Activated T-helper 2 cell treated with anti-CD3 and anti-CD28 coated beads, Interferon-gamma antibody, Interleukin-2, Interleukin-4, amounts not matched to agents 10 μg/mL and 5 μg/mL and 100 μg/mL, durations not matched to agents 14 hours and 24 hours and 36 hours (primary cell): ENCODE results near the gene MRPL12. TPM values are rescaled to one million over a fixed set of nuclear protein-coding genes. Genes with fewer than 3 reads are reported as not detected.
A peak's percentile ranks its signal among the peaks of the same experiment; 100 is the strongest.

Experiments
- DNase-seq: peaks from one replicate; pipeline ENCODE4 v3.0.0; 2021; ENCODE audit warnings: low spot score
- H3K27ac Mint-ChIP-seq: one replicate; pipeline ENCODE4 v1.8.0; 2021; ENCODE audit warnings: mixed read lengths
- H3K27me3 Mint-ChIP-seq: one replicate; pipeline ENCODE4 v1.8.0; 2021; ENCODE audit warnings: low read depth, mixed read lengths
- H3K36me3 Mint-ChIP-seq: one replicate; pipeline ENCODE4 v1.8.0; 2021; ENCODE audit warnings: low read depth, mixed read lengths
- H3K4me1 Mint-ChIP-seq: one replicate; pipeline ENCODE4 v1.8.0; 2021; ENCODE audit warnings: low read depth, mixed read lengths
- H3K4me3 Mint-ChIP-seq: one replicate; pipeline ENCODE4 v1.8.0; 2021; ENCODE audit warnings: low read depth, mild to moderate bottlenecking, moderate library complexity, mixed read lengths
- H3K9me3 Mint-ChIP-seq: one replicate; pipeline ENCODE4 v1.8.0; 2021; ENCODE audit warnings: mixed read lengths
- intact Hi-C: fragments of 100-400 bp; cut with micrococcal nuclease; formaldehyde crosslinking; loops from one replicate; pipeline ENCODE4 v1.15.1; 2023
- total RNA-seq: library from RNA; stranded (reverse); gene quantifications from 2 replicates; pipeline ENCODE4 v1.2.3, GENCODE V29; 2022

Gene MRPL12
- total RNA-seq, 1 donor from 2014 or later: 179 TPM

DNA sequence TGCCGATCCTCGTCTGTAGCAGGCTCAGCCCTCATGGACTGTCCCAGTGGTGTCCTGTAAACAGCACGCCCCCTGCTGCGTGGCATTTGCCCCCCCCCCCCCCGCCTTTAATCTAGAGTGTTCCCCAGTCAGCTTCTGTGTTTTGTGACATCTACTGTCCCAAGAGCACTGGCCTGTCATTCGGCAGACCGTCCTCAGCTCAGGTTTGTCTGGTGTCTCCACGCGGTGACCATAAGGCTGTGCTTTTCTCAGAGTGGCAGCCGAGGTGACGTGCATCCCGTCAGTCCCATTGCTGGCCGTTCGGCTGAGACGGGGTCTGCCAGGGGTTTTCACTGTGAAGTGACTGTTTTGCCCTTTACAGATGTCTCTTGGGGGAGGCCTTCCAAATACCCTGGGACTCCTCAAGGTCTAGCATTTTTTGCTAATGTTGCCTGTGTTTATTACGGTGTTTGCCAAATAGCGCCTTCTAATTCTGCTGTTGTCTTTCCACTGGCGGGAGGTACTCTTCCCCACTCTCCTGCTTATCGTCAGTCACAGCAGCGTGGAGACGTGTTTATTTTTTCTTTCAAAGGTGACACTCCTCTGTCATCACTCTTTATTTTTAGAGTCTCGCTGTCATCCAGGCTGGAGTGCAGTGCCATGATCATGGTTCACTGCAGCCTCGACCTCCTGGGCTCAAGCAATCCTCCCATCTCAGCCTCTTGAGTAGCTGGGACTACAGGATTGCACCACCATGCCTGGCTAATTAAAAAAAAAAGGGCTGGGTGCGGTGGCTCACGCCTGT, 5.7 kb upstream of the MRPL12 start:
- H3K9me3 Mint-ChIP-seq: no peaks in the 10 kb centered on the region
- no peak overlapping the region for H3K27ac Mint-ChIP-seq
- no peak for DNase-seq
- intact Hi-C loops: no loop called here
- no peaks in the 10 kb centered on the region for H3K27me3 Mint-ChIP-seq
- peaks cover 9% of the 10 kb centered on the region for H3K4me1 Mint-ChIP-seq
- no peak overlapping the region for H3K4me3 Mint-ChIP-seq
- H3K36me3 Mint-ChIP-seq: peaks cover 55% of the 10 kb centered on the region

DNA sequence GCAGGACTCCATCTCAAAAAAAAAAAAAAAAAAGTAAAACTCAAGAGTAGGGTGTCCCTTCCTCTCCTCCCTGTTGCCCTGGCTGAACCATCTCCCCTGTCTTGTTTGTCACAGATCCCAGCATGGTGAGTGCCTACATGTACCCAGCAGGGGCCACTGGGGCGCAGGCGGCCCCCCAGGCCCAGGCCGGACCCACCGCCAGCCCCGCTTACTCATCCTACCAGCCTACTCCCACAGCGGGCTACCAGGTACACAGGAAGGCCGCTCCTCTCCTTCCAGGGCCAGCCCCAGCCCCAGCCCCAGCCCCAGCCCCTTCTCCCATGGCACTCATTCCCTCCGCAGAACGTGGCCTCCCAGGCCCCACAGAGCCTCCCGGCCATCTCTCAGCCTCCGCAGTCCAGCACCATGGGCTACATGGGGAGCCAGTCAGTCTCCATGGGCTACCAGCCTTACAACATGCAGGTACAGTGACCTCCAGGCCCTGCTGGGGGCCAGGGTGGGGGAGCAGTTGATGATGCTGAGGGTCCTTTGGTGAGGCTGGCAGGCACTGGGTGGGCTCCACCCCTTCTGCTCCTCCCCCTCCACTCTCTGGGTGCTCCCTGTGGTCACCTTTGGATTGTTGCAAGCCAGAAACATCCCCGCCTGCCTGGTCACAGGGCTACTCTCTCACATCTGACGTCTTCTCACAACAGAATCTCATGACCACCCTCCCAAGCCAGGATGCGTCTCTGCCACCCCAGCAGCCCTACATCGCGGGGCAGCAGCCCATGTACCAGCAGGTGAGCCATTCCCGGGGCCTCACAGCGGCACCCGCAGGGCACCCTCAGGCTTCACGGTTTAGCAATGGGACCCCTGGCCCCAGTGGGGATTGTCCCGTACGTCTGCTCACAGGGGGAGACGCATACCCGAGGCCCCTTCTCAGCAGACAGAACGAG, 2.5 kb upstream of the MRPL12 start:
- H3K27ac Mint-ChIP-seq: no peak overlapping the region
- H3K4me1 Mint-ChIP-seq: peaks cover 13% of the 10 kb centered on the region
- intact Hi-C loops: loop anchor here (5.0 kb wide), 1 partner anchor 33 kb away; the partner anchor contains the start of genes CCDC137 and OXLD1
- DNase-seq: no peak
- H3K9me3 Mint-ChIP-seq: no peaks in the 10 kb centered on the region
- H3K4me3 Mint-ChIP-seq: peak overlapping the region; percentile 26
- no peaks in the 10 kb centered on the region for H3K27me3 Mint-ChIP-seq
- H3K36me3 Mint-ChIP-seq: peaks cover 70% of the 10 kb centered on the region

DNA sequence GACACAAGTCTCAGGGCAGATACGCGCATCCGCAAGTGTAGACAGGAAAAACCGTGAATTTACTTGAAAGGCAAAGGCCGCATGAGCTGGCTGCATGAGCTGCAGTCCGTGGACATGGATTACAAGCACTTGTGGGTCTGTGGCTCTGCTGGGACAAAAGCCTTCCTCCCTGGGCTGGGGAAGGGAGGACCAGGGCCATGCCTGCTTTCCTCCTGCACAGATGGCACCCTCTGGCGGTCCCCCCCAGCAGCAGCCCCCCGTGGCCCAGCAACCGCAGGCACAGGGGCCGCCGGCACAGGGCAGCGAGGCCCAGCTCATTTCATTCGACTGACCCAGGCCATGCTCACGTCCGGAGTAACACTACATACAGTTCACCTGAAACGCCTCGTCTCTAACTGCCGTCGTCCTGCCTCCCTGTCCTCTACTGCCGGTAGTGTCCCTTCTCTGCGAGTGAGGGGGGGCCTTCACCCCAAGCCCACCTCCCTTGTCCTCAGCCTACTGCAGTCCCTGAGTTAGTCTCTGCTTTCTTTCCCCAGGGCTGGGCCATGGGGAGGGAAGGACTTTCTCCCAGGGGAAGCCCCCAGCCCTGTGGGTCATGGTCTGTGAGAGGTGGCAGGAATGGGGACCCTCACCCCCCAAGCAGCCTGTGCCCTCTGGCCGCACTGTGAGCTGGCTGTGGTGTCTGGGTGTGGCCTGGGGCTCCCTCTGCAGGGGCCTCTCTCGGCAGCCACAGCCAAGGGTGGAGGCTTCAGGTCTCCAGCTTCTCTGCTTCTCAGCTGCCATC, 1.7 kb upstream of the MRPL12 start:
- peak overlapping the region; percentile 98 for H3K4me3 Mint-ChIP-seq
- peaks cover 13% of the 10 kb centered on the region for H3K4me1 Mint-ChIP-seq
- no peaks in the 10 kb centered on the region for H3K9me3 Mint-ChIP-seq
- peak overlapping the region; percentile 58 for H3K27ac Mint-ChIP-seq
- intact Hi-C loops: loop anchor here (5.0 kb wide), 1 partner anchor 34 kb away; the partner anchor contains the start of genes CCDC137 and OXLD1
- no peak for DNase-seq
- no peaks in the 10 kb centered on the region for H3K27me3 Mint-ChIP-seq
- H3K36me3 Mint-ChIP-seq: peaks cover 76% of the 10 kb centered on the region

DNA sequence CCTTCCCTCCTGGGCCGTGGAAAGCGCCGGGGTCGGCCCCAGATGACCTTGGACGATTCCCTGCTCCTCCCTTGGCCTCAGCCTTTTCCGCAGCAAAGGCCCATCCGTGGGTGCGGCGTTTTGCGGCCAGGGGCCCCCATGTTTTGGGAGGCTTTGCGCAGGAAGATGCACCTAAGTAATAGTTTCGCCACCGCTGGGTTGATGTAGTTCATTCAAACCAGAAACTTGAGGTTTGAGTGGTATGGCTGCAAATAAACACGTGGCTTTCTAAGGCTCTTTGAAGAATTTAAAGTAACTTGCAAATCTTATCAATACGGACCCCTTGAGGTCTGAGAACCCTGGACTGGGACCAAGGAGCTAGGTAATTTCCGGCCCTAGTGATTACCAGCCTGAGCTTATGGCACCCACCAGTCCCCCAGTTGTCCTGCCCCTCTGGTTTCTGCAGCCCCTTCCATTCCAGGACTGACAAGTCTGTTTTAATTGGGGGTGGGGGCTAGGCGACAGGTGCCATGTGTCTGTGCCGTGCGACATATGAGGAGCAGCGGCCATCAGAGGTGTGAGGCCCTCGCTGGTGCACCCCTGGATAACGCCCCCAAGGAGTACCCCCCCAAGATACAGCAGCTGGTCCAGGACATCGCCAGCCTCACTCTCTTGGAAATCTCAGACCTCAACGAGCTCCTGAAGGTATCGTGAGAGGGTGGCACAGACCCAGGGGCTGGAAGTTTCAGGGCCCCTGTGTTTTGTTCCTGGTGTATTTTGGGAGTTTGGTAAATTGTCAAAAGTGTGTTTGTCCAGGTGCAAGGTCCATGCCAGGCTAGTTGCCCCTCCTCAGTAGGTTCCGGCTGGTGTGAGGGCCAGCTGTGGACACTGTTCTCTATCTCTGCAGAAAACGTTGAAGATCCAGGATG, 834 bp downstream of the MRPL12 start:
- H3K9me3 Mint-ChIP-seq: no peaks in the 10 kb centered on the region
- no peaks in the 10 kb centered on the region for H3K27me3 Mint-ChIP-seq
- intact Hi-C loops: loop anchor here (1.0 to 5.0 kb wide), 2 partner anchors 8 to 37 kb away; partner anchors contain the start of genes CCDC137, OXLD1 and SLC25A10
- H3K27ac Mint-ChIP-seq: peak overlapping the region; percentile 38
- peak overlapping the region; percentile 98 for H3K4me3 Mint-ChIP-seq
- no peak for DNase-seq
- H3K36me3 Mint-ChIP-seq: peaks cover 69% of the 10 kb centered on the region
- peaks cover 13% of the 10 kb centered on the region for H3K4me1 Mint-ChIP-seq

DNA sequence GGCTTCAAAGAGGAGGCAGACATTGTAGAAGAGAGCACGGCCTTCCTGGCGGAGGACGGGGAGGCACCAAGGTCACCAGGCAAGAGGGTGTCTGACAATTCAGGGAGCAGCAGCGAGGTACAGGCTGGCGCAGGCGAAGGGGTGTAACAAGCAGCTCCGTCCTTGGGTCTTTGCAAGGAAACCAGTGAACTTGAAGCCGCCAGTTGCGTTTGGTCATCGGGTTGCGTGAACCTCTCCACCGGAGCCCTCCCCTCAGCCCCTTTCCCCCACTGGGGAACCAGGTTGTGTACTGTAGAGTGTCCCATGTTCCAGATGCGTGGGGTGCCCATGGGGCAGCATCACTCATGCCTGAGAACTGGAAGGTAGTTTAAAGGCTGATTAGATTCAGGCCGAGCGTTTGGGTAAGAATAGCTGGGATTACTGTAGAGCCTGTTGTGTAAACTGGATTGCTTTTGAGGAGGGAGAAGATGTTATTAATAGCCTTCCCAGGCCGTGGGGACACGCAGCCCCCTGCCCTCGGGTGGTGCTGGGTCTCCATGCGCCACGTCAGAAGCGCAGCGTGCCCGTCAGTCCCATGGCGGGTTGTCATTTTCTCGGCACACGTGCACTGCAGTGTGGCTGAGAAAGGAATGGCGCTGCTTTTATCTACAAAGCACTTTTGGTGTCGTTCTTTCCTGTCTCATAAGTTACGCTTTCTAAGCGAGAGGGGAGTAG, 2.5 kb downstream of the MRPL12 start:
- Mint-ChIP-seq H3K9me3 (no peaks in the 10 kb centered on the region), H3K4me3 (peak overlapping the region; percentile 26), H3K27ac (no peak overlapping the region), H3K36me3 (peaks cover 69% of the 10 kb centered on the region), H3K27me3 (no peaks in the 10 kb centered on the region), H3K4me1 (peaks cover 15% of the 10 kb centered on the region)
- intact Hi-C loops: no loop called here
- DNase-seq: no peak

DNA sequence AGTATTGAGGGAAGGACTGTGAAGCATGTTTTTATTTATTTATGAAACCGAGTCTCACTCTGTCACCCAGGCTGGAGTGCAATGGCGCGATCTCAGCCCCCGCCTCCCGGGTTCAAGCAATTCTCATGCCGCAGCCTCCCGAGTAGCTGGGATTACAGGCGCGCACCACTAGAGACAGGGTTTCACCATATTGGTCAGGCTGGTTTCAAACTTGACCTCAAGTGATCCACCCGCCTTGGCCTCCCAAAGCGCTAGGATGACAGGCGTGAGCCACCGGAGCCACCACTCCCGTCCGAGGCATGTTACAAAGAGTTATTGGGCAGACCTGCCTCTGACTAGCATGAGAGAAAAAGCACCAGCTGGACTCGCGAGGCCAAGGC, 3.1 kb downstream of the MRPL12 start:
- H3K27me3 Mint-ChIP-seq: no peaks in the 10 kb centered on the region
- H3K4me3 Mint-ChIP-seq: no peak overlapping the region
- no peaks in the 10 kb centered on the region for H3K9me3 Mint-ChIP-seq
- DNase-seq: no peak
- H3K27ac Mint-ChIP-seq: no peak overlapping the region
- intact Hi-C loops: no loop called here
- peaks cover 64% of the 10 kb centered on the region for H3K36me3 Mint-ChIP-seq
- H3K4me1 Mint-ChIP-seq: peaks cover 14% of the 10 kb centered on the region

DNA sequence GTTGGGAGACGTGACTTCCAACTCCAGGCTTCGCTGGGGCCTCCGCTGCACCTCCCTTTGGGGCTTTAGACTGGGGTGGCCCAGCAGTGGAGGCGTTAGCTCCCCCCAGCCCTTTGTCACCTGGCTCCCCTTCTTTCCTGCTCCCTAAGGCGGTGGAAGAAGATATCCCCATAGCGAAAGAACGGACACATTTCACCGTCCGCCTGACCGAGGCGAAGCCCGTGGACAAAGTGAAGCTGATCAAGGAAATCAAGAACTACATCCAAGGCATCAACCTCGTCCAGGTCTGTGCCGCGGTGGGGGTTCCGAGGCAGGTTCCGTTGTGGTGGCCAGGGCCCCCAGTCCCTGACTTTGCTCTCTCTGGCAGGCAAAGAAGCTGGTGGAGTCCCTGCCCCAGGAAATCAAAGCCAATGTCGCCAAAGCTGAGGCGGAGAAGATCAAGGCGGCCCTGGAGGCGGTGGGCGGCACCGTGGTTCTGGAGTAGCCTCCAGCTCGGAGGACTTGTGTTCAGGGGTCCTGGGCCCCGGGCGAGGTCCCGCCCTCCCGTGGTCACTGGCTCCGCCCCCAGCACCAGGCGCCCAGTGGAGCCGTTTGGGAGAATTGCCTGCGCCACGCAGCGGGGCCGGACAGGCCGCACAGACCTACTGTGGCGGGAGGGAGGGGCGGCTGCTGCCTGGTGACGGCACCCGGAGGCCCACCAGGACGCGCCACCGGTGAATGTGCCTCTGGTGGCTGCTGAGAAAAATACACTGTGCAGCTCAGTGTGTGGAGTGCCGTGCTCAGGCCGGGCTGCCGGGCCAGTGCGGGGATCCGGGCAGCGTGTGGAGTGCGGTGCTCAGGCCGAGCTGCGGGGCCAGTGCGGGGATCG, 3.8 kb downstream of the MRPL12 start:
- Mint-ChIP-seq H3K36me3 (peaks cover 58% of the 10 kb centered on the region), H3K4me3 (no peak overlapping the region), H3K9me3 (no peaks in the 10 kb centered on the region), H3K27ac (no peak overlapping the region), H3K27me3 (no peaks in the 10 kb centered on the region), H3K4me1 (peaks cover 11% of the 10 kb centered on the region)
- intact Hi-C loops: no loop called here
- no peak for DNase-seq

DNA sequence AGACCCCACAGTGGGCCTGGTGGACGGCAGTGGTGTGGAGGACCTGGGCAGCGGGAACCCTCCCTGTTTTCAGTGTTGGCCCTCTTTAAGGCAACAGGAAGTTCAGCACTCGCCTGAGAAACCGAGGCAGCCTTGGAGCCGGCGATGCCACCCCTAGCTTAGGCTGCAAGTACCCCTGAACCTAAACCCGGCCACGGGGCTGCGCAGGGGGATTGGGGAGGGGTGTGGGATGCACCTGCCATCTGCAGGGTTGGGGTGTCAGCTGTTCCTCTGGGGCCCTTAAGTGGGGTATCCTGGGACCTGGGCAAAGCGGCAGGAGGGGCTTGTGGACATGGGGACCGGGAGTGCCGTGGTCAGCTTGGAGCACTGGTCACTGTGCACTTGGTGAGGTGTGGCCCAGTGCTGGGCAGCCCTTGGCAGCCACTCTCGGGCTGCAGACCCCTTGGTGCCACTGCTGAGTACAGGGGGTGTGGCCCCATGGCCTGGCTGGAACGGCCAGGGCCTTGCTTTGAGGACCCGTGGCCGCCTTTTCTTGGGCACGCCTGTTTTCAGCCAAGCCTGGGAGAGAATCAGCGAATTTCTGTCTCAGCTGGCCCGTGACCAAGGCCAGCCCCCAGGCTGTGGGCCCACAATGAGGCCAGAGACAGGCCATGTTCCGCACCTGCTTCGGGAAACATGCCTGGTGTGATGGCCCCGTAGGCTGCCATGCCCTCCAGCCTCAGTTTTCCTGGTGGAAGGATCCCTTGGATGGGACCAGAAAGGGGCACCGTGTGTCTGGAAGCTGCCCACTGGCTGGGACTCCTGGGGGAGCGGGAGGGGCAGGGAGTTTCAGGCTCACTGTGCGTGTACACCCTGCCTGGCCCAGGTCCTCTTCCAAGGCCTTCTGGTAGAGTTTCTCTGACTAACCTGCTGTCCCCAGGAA, 4.8 kb downstream of the MRPL12 start:
- Mint-ChIP-seq H3K9me3 (no peaks in the 10 kb centered on the region), H3K4me1 (peaks cover 13% of the 10 kb centered on the region), H3K27ac (no peak overlapping the region), H3K36me3 (peaks cover 48% of the 10 kb centered on the region), H3K4me3 (no peak overlapping the region), H3K27me3 (no peaks in the 10 kb centered on the region)
- intact Hi-C loops: no loop called here
- no peak for DNase-seq

DNA sequence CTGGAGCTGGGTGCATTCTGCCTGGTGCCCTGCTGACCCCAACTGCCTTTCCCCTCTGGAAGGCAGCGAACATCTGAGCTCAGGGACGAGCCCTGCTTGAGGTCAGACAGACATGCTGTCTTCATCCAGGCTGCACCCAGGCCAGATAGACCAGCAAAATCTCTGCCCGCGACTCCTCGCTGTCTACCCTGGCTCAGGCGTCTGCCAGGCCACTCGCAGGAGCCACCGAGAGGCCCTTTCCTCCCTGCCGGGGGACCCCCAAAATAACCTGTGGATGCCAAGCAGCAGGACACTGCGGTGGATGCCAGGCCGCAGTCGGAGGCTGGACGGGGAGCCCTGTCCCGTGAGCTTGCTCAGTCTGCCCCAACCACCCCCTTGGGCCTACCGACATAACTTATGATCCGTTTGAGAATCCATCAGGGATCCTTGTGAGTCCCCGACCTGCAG, 5.6 kb downstream of the MRPL12 start:
- intact Hi-C loops: no loop called here
- Mint-ChIP-seq H3K4me3 (no peak overlapping the region), H3K9me3 (no peaks in the 10 kb centered on the region), H3K36me3 (peaks cover 47% of the 10 kb centered on the region), H3K27ac (no peak overlapping the region), H3K4me1 (peaks cover 13% of the 10 kb centered on the region), H3K27me3 (no peaks in the 10 kb centered on the region)
- DNase-seq: no peak
